ENCODE results near the gene C17orf50.

The C17orf50 gene

GRCh38 chr17:35752945-35753764 lies 7.5 kb upstream of the C17orf50 start, which contains the start of gene GAS2L2:
GAS2L2 (minus strand) TSS chr17:35753239; CDS start chr17:35752850, 389 bp downstream.
- no peak for DNase-seq (ENCODE audit: low read depth in 3 of 3)

- no peak for DNase-seq (ENCODE audit: low read depth in 3 of 3)
These were observed 3.4 kb upstream of the C17orf50 start for GRCh38 chr17:35757243-35757642.

GRCh38 chr17:35761601-35762000 lies 914 bp downstream of the C17orf50 start:
- no peak for DNase-seq (ENCODE audit: low read depth in 3 of 3)

- no peak for DNase-seq (ENCODE audit: low read depth in 3 of 3)
These were observed 3.1 kb downstream of the C17orf50 start for GRCh38 chr17:35763767-35764122.

GRCh38 chr17:35764123-35764991 lies 3.7 kb downstream of the C17orf50 start:
- peak; percentile 69 to 77 (median 74) for DNase-seq (ENCODE audit: low read depth in 3 of 3)

- DNase-seq (ENCODE audit: low read depth in 3 of 3): no peak
These were observed 4.5 kb downstream of the C17orf50 start for GRCh38 chr17:35765086-35765710.

- DNase-seq (ENCODE audit: low read depth in 3 of 3): no peak
These were observed 5.2 kb downstream of the C17orf50 start for GRCh38 chr17:35765756-35766488.

- no peak for DNase-seq (ENCODE audit: low read depth in 3 of 3)
These were observed 5.8 kb downstream of the C17orf50 start for GRCh38 chr17:35766489-35766877.

- no peak for DNase-seq (ENCODE audit: low read depth in 3 of 3)
These were observed 6.3 kb downstream of the C17orf50 start for GRCh38 chr17:35766903-35767510.

GRCh38 chr17:35768797-35769196 lies 8.1 kb downstream of the C17orf50 start:
- no peak for DNase-seq (ENCODE audit: low read depth in 3 of 3)

- no peak for DNase-seq (ENCODE audit: low read depth in 3 of 3)
These were observed 9.3 kb downstream of the C17orf50 start for GRCh38 chr17:35769895-35770486.

GRCh38 chr17:35773129-35773528 lies 12.4 kb downstream of the C17orf50 start:
- DNase-seq (ENCODE audit: low read depth in 3 of 3): no peak

- DNase-seq (ENCODE audit: low read depth in 3 of 3): no peak
These were observed 13.2 kb downstream of the C17orf50 start for GRCh38 chr17:35773679-35774425.

GRCh38 chr17:35774499-35774898 lies 13.8 kb downstream of the C17orf50 start:
- DNase-seq (ENCODE audit: low read depth in 3 of 3): no peak

GRCh38 chr17:35775039-35775438 lies 14.4 kb downstream of the C17orf50 start:
- DNase-seq (ENCODE audit: low read depth in 3 of 3): no peak

GRCh38 chr17:35775583-35775982 lies 14.9 kb downstream of the C17orf50 start:
- no peak for DNase-seq (ENCODE audit: low read depth in 3 of 3)

GRCh38 chr17:35778641-35779196 lies 18.0 kb downstream of the C17orf50 start:
- no peak for DNase-seq (ENCODE audit: low read depth in 3 of 3)

GRCh38 chr17:35780950-35781349 lies 20.3 kb downstream of the C17orf50 start:
- no peak for DNase-seq (ENCODE audit: low read depth in 3 of 3)

- no peak for DNase-seq (ENCODE audit: low read depth in 3 of 3)
These were observed 24.2 kb downstream of the C17orf50 start for GRCh38 chr17:35784895-35785294.

GRCh38 chr17:35786941-35787432 lies 26.3 kb downstream of the C17orf50 start:
- DNase-seq (ENCODE audit: low read depth in 3 of 3): no peak
